ENCODE data around the gene TMEM190. TPM values are rescaled to one million over a fixed set of nuclear protein-coding genes. Genes with fewer than 3 reads are reported as not detected.

The TMEM190 gene
- polyA plus RNA-seq, 4 donors: 0.30 to 0.31 TPM; not detected in 2

GRCh38 chr19:55423225-55424005 lies 46.8 kb downstream of the TMEM190 start:
- peaks cover 0 to 8% (median 3%) of the 10 kb centered on the region in 3 donors for H3K27me3 ChIP-seq (ENCODE audit: control insufficient read depth in 3 of 3, insufficient read depth in 3 of 3, low read length in 3 of 3)
- no peak for DNase-seq
- no peak overlapping the region for H3K4me3 ChIP-seq (ENCODE audit: low read depth in 1 of 3, low read length in 3 of 3)
- no peak for FAIRE-seq
- H3K9me3 ChIP-seq (ENCODE audit: control insufficient read depth in 2 of 2, insufficient read depth in 1 of 2, low read depth in 1 of 2, low read length in 1 of 2): peaks cover 0 to 8% of the 10 kb centered on the region in 2 donors
- WGBS, 3 donors: 71 to 75% (median 72%) methylated on average over 13 of the region's 13 CpGs
- no peaks in the 10 kb centered on the region for H3K4me1 ChIP-seq (ENCODE audit: control insufficient read depth in 3 of 3, insufficient read depth in 2 of 3, low read depth in 1 of 3, low read length in 2 of 3)
- no peak overlapping the region for H3K27ac ChIP-seq (ENCODE audit: low read depth in 1 of 3, low read length in 2 of 3)
- H3K36me3 ChIP-seq (ENCODE audit: control insufficient read depth in 3 of 3, insufficient read depth in 2 of 3, low read depth in 1 of 3, low read length in 3 of 3): no peaks in the 10 kb centered on the region

GRCh38 chr19:55424518-55424917 lies 47.9 kb downstream of the TMEM190 start:
- no peak for DNase-seq
- Histone ChIP-seq H3K27ac (ENCODE audit: low read depth in 1 of 3, low read length in 2 of 3) (no peak overlapping the region), H3K4me3 (ENCODE audit: low read depth in 1 of 3, low read length in 3 of 3) (no peak overlapping the region), H3K9me3 (ENCODE audit: control insufficient read depth in 2 of 2, insufficient read depth in 1 of 2, low read depth in 1 of 2, low read length in 1 of 2) (peaks cover 0 to 8% of the 10 kb centered on the region in 2 donors), H3K27me3 (ENCODE audit: control insufficient read depth in 3 of 3, insufficient read depth in 3 of 3, low read length in 3 of 3) (peaks cover 0 to 13% (median 3%) of the 10 kb centered on the region in 3 donors), H3K4me1 (ENCODE audit: control insufficient read depth in 3 of 3, insufficient read depth in 2 of 3, low read depth in 1 of 3, low read length in 2 of 3) (no peaks in the 10 kb centered on the region), H3K36me3 (ENCODE audit: control insufficient read depth in 3 of 3, insufficient read depth in 2 of 3, low read depth in 1 of 3, low read length in 3 of 3) (no peaks in the 10 kb centered on the region)
- no peak for FAIRE-seq
- WGBS, 3 donors: 85 to 88% (median 87%) methylated on average over 3 of the region's 3 CpGs

- WGBS, 3 donors: 51 to 70% (median 53%) methylated on average over 2 of the region's 2 CpGs
- Histone ChIP-seq H3K4me3 (ENCODE audit: low read depth in 1 of 3, low read length in 3 of 3) (no peak overlapping the region), H3K36me3 (ENCODE audit: control insufficient read depth in 3 of 3, insufficient read depth in 2 of 3, low read depth in 1 of 3, low read length in 3 of 3) (no peaks in the 10 kb centered on the region), H3K27ac (ENCODE audit: low read depth in 1 of 3, low read length in 2 of 3) (no peak overlapping the region), H3K27me3 (ENCODE audit: control insufficient read depth in 3 of 3, insufficient read depth in 3 of 3, low read length in 3 of 3) (peaks cover 0 to 13% (median 4%) of the 10 kb centered on the region in 3 donors), H3K4me1 (ENCODE audit: control insufficient read depth in 3 of 3, insufficient read depth in 2 of 3, low read depth in 1 of 3, low read length in 2 of 3) (no peaks in the 10 kb centered on the region), H3K9me3 (ENCODE audit: control insufficient read depth in 2 of 2, insufficient read depth in 1 of 2, low read depth in 1 of 2, low read length in 1 of 2) (peaks cover 0 to 2% of the 10 kb centered on the region in 2 donors)
- DNase-seq (no peak), FAIRE-seq (no peak)
Measured at GRCh38 chr19:55426042-55426441, 49.4 kb downstream of the TMEM190 start.

Other genes with a start within 250 kb of the TMEM190 start
- gene TNNT1, start 227.6 kb upstream of the TMEM190 start, polyA plus RNA-seq: 10 to 100 TPM in 1 of 4 donors, 1 to 10 TPM in 2, under 1 TPM in 1; 0.18 to 20.1 (median 5.3) TPM
- 10 to 100 TPM in 1 of 4 donors, 1 to 10 TPM in 2, under 1 TPM in 1; 0.59 to 39.7 (median 1.5) TPM for gene TNNI3, start 219.1 kb upstream of the TMEM190 start, polyA plus RNA-seq
- under 1 TPM in 2 of 4 donors, not detected in 2; 0.62 to 0.64 TPM for gene DNAAF3, start 210.2 kb upstream of the TMEM190 start, polyA plus RNA-seq
- 1 to 10 TPM in 2 of 4 donors, under 1 TPM in 2; 0.22 to 4.7 (median 1.1) TPM for gene SYT5, start 196.5 kb upstream of the TMEM190 start, polyA plus RNA-seq
- gene PTPRH, start 167.3 kb upstream of the TMEM190 start, polyA plus RNA-seq: 100 to 1,000 TPM in 2 of 4 donors, 10 to 100 TPM in 2; 33.4 to 158 (median 89.7) TPM
- 100 to 1,000 TPM in 1 of 4 donors, 10 to 100 TPM in 3; 22.8 to 255 (median 72.6) TPM for gene TMEM86B, start 148.1 kb upstream of the TMEM190 start, polyA plus RNA-seq
- 10 to 100 TPM; 43.4 to 67.5 (median 48.9) TPM for gene PPP6R1, start 117.8 kb upstream of the TMEM190 start, polyA plus RNA-seq
- gene HSPBP1, start 96.7 kb upstream of the TMEM190 start, polyA plus RNA-seq: 10 to 100 TPM; 25.9 to 61.9 (median 31.4) TPM
- gene BRSK1, start 92.8 kb upstream of the TMEM190 start, polyA plus RNA-seq: 1 to 10 TPM in 3 of 4 donors, under 1 TPM in 1; 0.22 to 3.5 (median 2.7) TPM
- 100 to 1,000 TPM in 1 of 4 donors, 10 to 100 TPM in 3; 33.2 to 125 (median 79.2) TPM for gene TMEM150B, start 51.5 kb upstream of the TMEM190 start, polyA plus RNA-seq
- gene KMT5C, start 37.0 kb upstream of the TMEM190 start, polyA plus RNA-seq: 10 to 100 TPM; 10.3 to 18.4 (median 14.3) TPM
- under 1 TPM in 2 of 4 donors, not detected in 2; 0.07 to 0.09 TPM for gene COX6B2, start 22.1 kb upstream of the TMEM190 start, polyA plus RNA-seq
- under 1 TPM in 1 of 4 donors, not detected in 3; 0.03 TPM for gene GARIN5B, start 13.6 kb upstream of the TMEM190 start, polyA plus RNA-seq
- under 1 TPM in 2 of 4 donors, not detected in 2; 0.19 to 0.67 TPM for gene IL11, start 6.4 kb upstream of the TMEM190 start, polyA plus RNA-seq
- 1 to 10 TPM in 3 of 4 donors, not detected in 1; 1.6 to 9.4 (median 2.2) TPM for gene TMEM238, start 7.5 kb downstream of the TMEM190 start, polyA plus RNA-seq
- 1,000 to 10,000 TPM; 1,338 to 2,360 (median 2,018) TPM for gene RPL28, start 9.1 kb downstream of the TMEM190 start, polyA plus RNA-seq
- gene UBE2S, start 31.0 kb downstream of the TMEM190 start, polyA plus RNA-seq: 10 to 100 TPM in 2 of 4 donors, 1 to 10 TPM in 2; 7.2 to 30.1 (median 16.4) TPM
- gene SHISA7, start 66.5 kb downstream of the TMEM190 start, polyA plus RNA-seq: under 1 TPM in 2 of 4 donors, not detected in 2; 0.12 to 0.21 TPM
- 100 to 1,000 TPM in 1 of 4 donors, 10 to 100 TPM in 3; 28.8 to 164 (median 78.4) TPM for gene ISOC2, start 84.8 kb downstream of the TMEM190 start, polyA plus RNA-seq
- not detected for gene C19orf85, start 87.9 kb downstream of the TMEM190 start, polyA plus RNA-seq
- gene ZNF628, start 99.8 kb downstream of the TMEM190 start, polyA plus RNA-seq: 1 to 10 TPM; 1.1 to 7.0 (median 5.0) TPM
- 10 to 100 TPM in 1 of 4 donors, 1 to 10 TPM in 3; 5.8 to 10.2 (median 7.8) TPM for gene NAT14, start 108.4 kb downstream of the TMEM190 start, polyA plus RNA-seq
- 1 to 10 TPM in 1 of 4 donors, under 1 TPM in 2, not detected in 1; 0.49 to 2.2 (median 0.54) TPM for gene SSC5D, start 111.6 kb downstream of the TMEM190 start, polyA plus RNA-seq
- gene SBK2, start 160.3 kb downstream of the TMEM190 start, polyA plus RNA-seq: under 1 TPM in 1 of 4 donors, not detected in 3; 0.06 TPM
- under 1 TPM in 2 of 4 donors, not detected in 2; 0.18 to 0.39 TPM for gene SBK3, start 168.7 kb downstream of the TMEM190 start, polyA plus RNA-seq
- gene ZNF579, start 204.0 kb downstream of the TMEM190 start, polyA plus RNA-seq: 10 to 100 TPM in 1 of 4 donors, 1 to 10 TPM in 3; 2.2 to 12.7 (median 4.8) TPM
- gene FIZ1, start 222.7 kb downstream of the TMEM190 start, polyA plus RNA-seq: 10 to 100 TPM in 1 of 4 donors, 1 to 10 TPM in 3; 7.2 to 13.0 (median 7.4) TPM
- gene ZNF524, start 223.5 kb downstream of the TMEM190 start, polyA plus RNA-seq: 10 to 100 TPM; 23.2 to 63.5 (median 45.7) TPM
- gene ZNF865, start 228.8 kb downstream of the TMEM190 start, polyA plus RNA-seq: 10 to 100 TPM in 1 of 4 donors, 1 to 10 TPM in 3; 4.0 to 10.3 (median 5.5) TPM
- 10 to 100 TPM in 3 of 4 donors, 1 to 10 TPM in 1; 9.5 to 16.3 (median 11.0) TPM for gene ZNF784, start 247.7 kb downstream of the TMEM190 start, polyA plus RNA-seq